Nephron progenitor cell (in vitro differentiated cells): ENCODE data around the gene CCDC39.
"Not testable (repeated sequence)": the region's sequence is repeated elsewhere in the genome, so short reads cannot be mapped to it uniquely, and the experiment has no call there.

Experiments used
- DNase-seq: peaks from one replicate; pipeline ENCODE4 v3.0.0; 2021
- H3K27ac Mint-ChIP-seq: 2 replicates; pipeline ENCODE4 v1.8.0; 2021; ENCODE audit warnings: mild to moderate bottlenecking, moderate library complexity, mixed read lengths
- H3K27me3 Mint-ChIP-seq: 2 replicates; pipeline ENCODE4 v1.8.0; 2021; ENCODE audit warnings: mild to moderate bottlenecking, low read depth, mixed read lengths; ENCODE audit not compliant: poor library complexity
- H3K36me3 Mint-ChIP-seq: 2 replicates; pipeline ENCODE4 v1.8.0; 2021; ENCODE audit warnings: low read depth, mixed read lengths
- H3K4me1 Mint-ChIP-seq: 2 replicates; pipeline ENCODE4 v1.8.0; 2021; ENCODE audit warnings: mixed read lengths
- H3K4me3 Mint-ChIP-seq: 2 replicates; pipeline ENCODE4 v1.8.0; 2021; ENCODE audit warnings: mild to moderate bottlenecking, moderate library complexity, mixed read lengths
- H3K9me3 Mint-ChIP-seq: 2 replicates; pipeline ENCODE4 v1.8.0; 2021; ENCODE audit warnings: mild to moderate bottlenecking, moderate library complexity, mixed read lengths
- TF ChIP-seq, protein P1 (sequence below): fragments of 200-600 bp; sonication (generic); IDR thresholded peaks from 2 replicates; pipeline ENCODE4 v1.5.0; 2021; ENCODE audit warnings: antibody characterized with exemption

Gene CCDC39

DNA sequence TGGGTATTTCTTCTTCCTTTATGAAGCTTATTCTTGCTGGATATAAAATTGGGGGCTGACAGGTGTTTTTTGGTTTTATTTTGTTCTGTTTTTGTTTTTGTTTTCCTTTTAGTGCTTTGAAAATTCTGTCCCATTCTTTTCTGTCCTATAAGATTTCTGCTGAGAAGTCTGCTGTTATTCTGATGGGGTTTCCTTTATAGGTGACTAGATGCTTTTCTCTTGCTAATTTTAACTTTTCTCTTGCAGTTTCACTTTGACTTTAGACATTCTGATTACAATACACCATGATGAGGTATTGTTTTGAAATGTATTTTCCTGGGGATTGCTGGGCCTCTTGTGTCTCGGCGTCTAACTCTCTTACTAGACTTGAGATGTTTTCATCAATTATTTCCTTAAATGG, 54.6 kb downstream of the CCDC39 start:
- H3K4me3 Mint-ChIP-seq = no peak overlapping the region
- H3K36me3 Mint-ChIP-seq = peaks cover 18% of the 10 kb centered on the region
- no peaks in the 10 kb centered on the region for H3K9me3 Mint-ChIP-seq
- no peak for DNase-seq
- H3K4me1 Mint-ChIP-seq = no peaks in the 10 kb centered on the region
- TF ChIP-seq, protein P1, sequence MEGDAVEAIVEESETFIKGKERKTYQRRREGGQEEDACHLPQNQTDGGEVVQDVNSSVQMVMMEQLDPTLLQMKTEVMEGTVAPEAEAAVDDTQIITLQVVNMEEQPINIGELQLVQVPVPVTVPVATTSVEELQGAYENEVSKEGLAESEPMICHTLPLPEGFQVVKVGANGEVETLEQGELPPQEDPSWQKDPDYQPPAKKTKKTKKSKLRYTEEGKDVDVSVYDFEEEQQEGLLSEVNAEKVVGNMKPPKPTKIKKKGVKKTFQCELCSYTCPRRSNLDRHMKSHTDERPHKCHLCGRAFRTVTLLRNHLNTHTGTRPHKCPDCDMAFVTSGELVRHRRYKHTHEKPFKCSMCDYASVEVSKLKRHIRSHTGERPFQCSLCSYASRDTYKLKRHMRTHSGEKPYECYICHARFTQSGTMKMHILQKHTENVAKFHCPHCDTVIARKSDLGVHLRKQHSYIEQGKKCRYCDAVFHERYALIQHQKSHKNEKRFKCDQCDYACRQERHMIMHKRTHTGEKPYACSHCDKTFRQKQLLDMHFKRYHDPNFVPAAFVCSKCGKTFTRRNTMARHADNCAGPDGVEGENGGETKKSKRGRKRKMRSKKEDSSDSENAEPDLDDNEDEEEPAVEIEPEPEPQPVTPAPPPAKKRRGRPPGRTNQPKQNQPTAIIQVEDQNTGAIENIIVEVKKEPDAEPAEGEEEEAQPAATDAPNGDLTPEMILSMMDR = no peak
- H3K27ac Mint-ChIP-seq = no peak overlapping the region
- H3K27me3 Mint-ChIP-seq = no peaks in the 10 kb centered on the region

DNA sequence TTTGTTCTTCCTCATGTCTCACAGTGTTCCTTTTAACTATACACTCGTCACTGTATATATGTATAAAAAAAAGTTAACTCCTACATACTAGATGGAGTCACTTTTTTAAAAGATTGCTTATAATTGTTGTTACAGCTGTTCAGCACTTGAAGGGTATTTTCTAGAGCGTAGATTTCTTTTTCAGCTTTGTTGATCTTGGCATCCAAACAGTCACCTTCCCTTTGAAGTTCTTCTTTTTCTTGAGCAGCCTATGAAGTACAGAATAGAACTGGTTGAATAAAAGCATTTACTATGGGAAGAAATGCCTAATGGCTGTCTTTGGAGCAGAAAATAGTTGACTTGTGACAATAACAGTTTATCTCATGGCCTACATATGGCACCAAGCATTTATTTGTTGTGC, 59.6 kb downstream of the CCDC39 start:
- H3K4me3 Mint-ChIP-seq = no peak overlapping the region
- H3K27me3 Mint-ChIP-seq = no peaks in the 10 kb centered on the region
- no peak overlapping the region for H3K27ac Mint-ChIP-seq
- no peaks in the 10 kb centered on the region for H3K9me3 Mint-ChIP-seq
- peaks cover 12% of the 10 kb centered on the region for H3K36me3 Mint-ChIP-seq
- no peaks in the 10 kb centered on the region for H3K4me1 Mint-ChIP-seq
- TF ChIP-seq, protein P1 = no peak
- no peak for DNase-seq

DNA sequence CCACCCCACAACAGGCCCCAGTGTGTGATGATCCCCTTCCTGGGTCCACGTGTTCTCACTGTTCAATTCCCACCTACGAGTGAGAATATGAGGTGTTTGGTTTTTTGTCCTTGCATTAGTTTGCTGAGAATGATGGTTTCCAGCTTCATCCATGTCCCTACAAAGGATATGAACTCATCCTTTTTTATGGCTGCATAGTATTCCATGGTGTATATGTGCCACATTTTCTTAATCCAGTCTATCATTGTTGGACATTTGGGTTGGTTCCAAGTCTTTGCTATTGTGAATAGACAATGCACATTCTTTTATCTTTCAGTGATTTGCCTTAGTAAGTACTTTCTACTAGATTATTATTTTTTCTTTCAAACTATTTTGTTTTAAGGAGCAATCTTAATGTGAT, 60.7 kb downstream of the CCDC39 start:
- not testable (repeated sequence) for H3K4me1 Mint-ChIP-seq, H3K4me3 Mint-ChIP-seq, H3K36me3 Mint-ChIP-seq, H3K27me3 Mint-ChIP-seq, H3K9me3 Mint-ChIP-seq, DNase-seq, H3K27ac Mint-ChIP-seq

DNA sequence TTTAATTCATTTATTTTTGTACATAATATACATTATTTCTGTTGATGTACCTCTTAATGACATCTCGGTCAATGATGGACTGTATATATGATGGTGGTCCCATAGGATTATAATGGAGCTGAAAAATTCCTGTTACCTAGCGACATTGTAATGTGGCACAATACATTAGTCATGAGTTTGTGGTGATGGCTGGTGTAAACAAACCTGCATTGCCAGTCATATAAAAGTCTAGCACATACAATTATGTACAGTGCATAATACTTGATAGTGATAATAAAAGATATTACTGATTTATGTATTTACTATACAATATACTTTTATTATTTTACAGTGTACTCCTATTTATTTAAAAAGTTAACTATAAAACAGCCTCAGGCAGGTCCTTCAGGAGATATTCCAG, 62.2 kb downstream of the CCDC39 start:
- TF ChIP-seq, protein P1 = no peak
- Mint-ChIP-seq H3K4me1 (no peaks in the 10 kb centered on the region), H3K36me3 (peaks cover 14% of the 10 kb centered on the region), H3K4me3 (no peak overlapping the region), H3K27ac (no peak overlapping the region), H3K27me3 (no peaks in the 10 kb centered on the region), H3K9me3 (no peaks in the 10 kb centered on the region)
- DNase-seq = no peak

DNA sequence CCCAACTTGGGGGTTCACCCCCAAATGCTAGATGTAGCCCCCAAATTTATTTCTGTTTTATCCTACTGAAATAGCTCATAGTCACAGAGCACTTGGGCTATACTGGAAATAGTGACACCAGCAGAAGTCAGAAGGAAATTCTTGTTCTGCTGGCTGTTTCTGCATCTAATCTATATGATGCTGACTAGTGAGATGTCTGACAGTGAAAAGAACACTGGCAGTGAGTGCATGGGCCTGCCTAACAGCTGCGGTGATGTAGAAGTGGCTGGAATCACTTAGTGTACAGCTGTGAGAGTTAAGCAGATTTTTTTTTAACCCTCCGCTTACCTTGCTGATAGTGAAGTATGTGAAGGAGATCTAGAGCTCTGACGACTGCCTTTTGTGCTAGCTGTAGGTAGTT, 63.3 kb downstream of the CCDC39 start:
- DNase-seq = no peak
- Mint-ChIP-seq H3K27me3 (no peaks in the 10 kb centered on the region), H3K36me3 (peaks cover 20% of the 10 kb centered on the region), H3K4me3 (no peak overlapping the region), H3K4me1 (no peaks in the 10 kb centered on the region), H3K27ac (peak overlapping the region; percentile 43), H3K9me3 (no peaks in the 10 kb centered on the region)
- TF ChIP-seq, protein P1 = no peak

DNA sequence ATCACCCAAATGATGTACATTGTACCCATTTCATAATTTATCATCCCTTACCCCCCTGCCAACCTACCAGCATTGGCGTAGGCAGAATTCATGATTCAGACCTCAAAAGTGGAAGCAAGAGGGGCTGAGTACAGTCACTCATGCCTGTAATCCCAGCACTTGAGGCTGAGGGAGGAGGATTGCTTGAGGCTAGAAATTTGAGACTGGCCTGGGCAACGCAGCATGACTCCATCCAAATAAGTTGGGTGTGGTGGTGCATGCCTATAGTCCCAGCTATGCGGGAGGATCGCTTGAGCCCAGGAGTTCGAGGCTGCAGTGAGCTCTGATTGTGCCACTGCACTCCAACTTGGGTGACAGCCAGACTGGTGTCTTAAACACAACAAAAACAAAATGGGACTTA, 66.9 kb downstream of the CCDC39 start:
- Mint-ChIP-seq H3K9me3 (no peaks in the 10 kb centered on the region), H3K4me3 (no peak overlapping the region), H3K27me3 (no peaks in the 10 kb centered on the region), H3K4me1 (no peaks in the 10 kb centered on the region), H3K27ac (no peak overlapping the region), H3K36me3 (peaks cover 43% of the 10 kb centered on the region)
- DNase-seq = no peak
- TF ChIP-seq, protein P1 = no peak
